ENCODE results near the gene U2AF2. TPM values are rescaled to one million over a fixed set of nuclear protein-coding genes. Genes with fewer than 3 reads are reported as not detected.
A peak's percentile ranks its signal among the peaks of the same experiment; 100 is the strongest.

The U2AF2 gene
- polyA plus RNA-seq, 1 experiment: 90.7 TPM

- POLR2A ChIA-PET: interaction anchor here (1.2 to 1.3 kb wide), 2 partner anchors 10 to 31 kb away, joined by 3 read pairs; partner anchors contain the start of gene U2AF2
- Histone ChIP-seq H3K9me3 (ENCODE audit: control insufficient read depth, insufficient read depth, low read length) (no peaks in the 10 kb centered on the region; the same call in 1 of the 2 replicates), H3K4me3 (ENCODE audit: low read depth, low read length) (peak overlapping the region; percentile 36; the same call in 1 of the 2 replicates), H3K27me3 (ENCODE audit: control insufficient read depth, insufficient read depth, low read length) (no peaks in the 10 kb centered on the region), H3K27ac (ENCODE audit: low read depth, low read length) (no peak overlapping the region)
- CTCF ChIA-PET: interaction anchor here (0.8 to 3.2 kb wide), 5 partner anchors 9 to 483 kb away, joined by 3 to 17 read pairs (median 12); no protein-coding TSS in a partner anchor
- DNase-seq (ENCODE audit: low read depth, low spot score): no peak
- no peak for TF ChIP-seq CTCF (IDR thresholded peaks at IDR 0.05; ENCODE audit: low read depth, low read length)
Measured at GRCh38 chr19:55623561-55623960, 31.3 kb upstream of the U2AF2 start.

GRCh38 chr19:55624109-55625003 lies 30.5 kb upstream of the U2AF2 start, which contains the start of gene ZNF784:
Gene ZNF784 (minus strand): TSS chr19:55624566. CDS start chr19:55624561, 5 bp downstream.
- DNase-seq (ENCODE audit: low read depth, low spot score): peak; percentile 81
- ChIA-PET CTCF (interaction anchor here (0.5 to 3.4 kb wide), 11 partner anchors 9 to 484 kb away, joined by 3 to 17 read pairs (median 5); no protein-coding TSS in a partner anchor), POLR2A (interaction anchor here (0.6 to 1.3 kb wide), 17 partner anchors 9 to 365 kb away, joined by 3 to 8 read pairs (median 3); partner anchors contain the start of genes FIZ1, NAT14, PPP6R1 and U2AF2)
- no peaks in the 10 kb centered on the region; the same call in 1 of the 2 replicates for H3K9me3 ChIP-seq (ENCODE audit: control insufficient read depth, insufficient read depth, low read length)
- H3K27ac ChIP-seq (ENCODE audit: low read depth, low read length): peak within 1 kb of the TSS; percentile 90
- H3K27me3 ChIP-seq (ENCODE audit: control insufficient read depth, insufficient read depth, low read length): no peaks in the 10 kb centered on the region
- TF ChIP-seq CTCF (IDR thresholded peaks at IDR 0.05; ENCODE audit: low read depth, low read length): no peak
- H3K4me3 ChIP-seq (ENCODE audit: low read depth, low read length): peak within 1 kb of the TSS; percentile 77

- ChIA-PET POLR2A (interaction anchor here (0.7 to 1.3 kb wide), 16 partner anchors 10 to 366 kb away, joined by 3 to 8 read pairs (median 4); partner anchors contain the start of genes FIZ1, NAT14, PPP6R1 and U2AF2), CTCF (interaction anchor here (0.5 to 3.4 kb wide), 11 partner anchors 8 to 484 kb away, joined by 3 to 17 read pairs (median 6); no protein-coding TSS in a partner anchor)
- Histone ChIP-seq H3K27ac (ENCODE audit: low read depth, low read length) (peak overlapping the region; percentile 90), H3K4me3 (ENCODE audit: low read depth, low read length) (peak overlapping the region; percentile 77), H3K27me3 (ENCODE audit: control insufficient read depth, insufficient read depth, low read length) (no peaks in the 10 kb centered on the region), H3K9me3 (ENCODE audit: control insufficient read depth, insufficient read depth, low read length) (no peaks in the 10 kb centered on the region; the same call in 1 of the 2 replicates)
- no peak for TF ChIP-seq CTCF (IDR thresholded peaks at IDR 0.05; ENCODE audit: low read depth, low read length)
- DNase-seq (ENCODE audit: low read depth, low spot score): no peak
Measured at GRCh38 chr19:55625004-55625326, 29.9 kb upstream of the U2AF2 start.

GRCh38 chr19:55626350-55626749 lies 28.5 kb upstream of the U2AF2 start:
- Histone ChIP-seq H3K4me3 (ENCODE audit: low read depth, low read length) (no peak overlapping the region), H3K9me3 (ENCODE audit: control insufficient read depth, insufficient read depth, low read length) (no peaks in the 10 kb centered on the region; the same call in 1 of the 2 replicates), H3K27me3 (ENCODE audit: control insufficient read depth, insufficient read depth, low read length) (no peaks in the 10 kb centered on the region), H3K27ac (ENCODE audit: low read depth, low read length) (no peak overlapping the region)
- ChIA-PET POLR2A (interaction anchor here (1.0 kb wide), 1 partner anchor 27 kb away, joined by 3 read pairs; the partner anchor contains the start of gene FIZ1), CTCF (interaction anchor here (0.8 to 3.4 kb wide), 5 partner anchors 28 to 485 kb away, joined by 3 to 16 read pairs (median 4); no protein-coding TSS in a partner anchor)
- no peak for TF ChIP-seq CTCF (IDR thresholded peaks at IDR 0.05; ENCODE audit: low read depth, low read length)
- no peak for DNase-seq (ENCODE audit: low read depth, low spot score)
